HepG2 (cell line): ENCODE data around the gene ENGASE. TPM values are rescaled to one million over a fixed set of nuclear protein-coding genes. Genes with fewer than 3 reads are reported as not detected.

Source experiments
- ATF1 ChIP-seq: IDR thresholded peaks from 2 replicates; pipeline ENCODE4 v1.6.1; 2016; ENCODE audit warnings: mild to moderate bottlenecking, control low read depth
- CENPX ChIP-seq: sonication (generic); formaldehyde crosslinking; IDR thresholded peaks from 2 replicates; pipeline ENCODE4 v1.9.0; 2021; ENCODE audit warnings: mild to moderate bottlenecking, missing genetic modification reagents, moderate library complexity
- ERF ChIP-seq: IDR thresholded peaks from 2 replicates; pipeline ENCODE4 v1.6.1; 2018; ENCODE audit warnings: missing biosample characterization, missing genetic modification reagents
- FLYWCH1 ChIP-seq: sonication (generic); formaldehyde crosslinking; IDR thresholded peaks from 2 replicates; pipeline ENCODE4 v1.8.1; 2023; ENCODE audit warnings: mild to moderate bottlenecking, missing genetic modification reagents
- FOXC1 ChIP-seq: sonication (generic); formaldehyde crosslinking; IDR thresholded peaks from 2 replicates; pipeline ENCODE4 v1.8.0; 2022; ENCODE audit warnings: mild to moderate bottlenecking, missing genetic modification reagents, borderline replicate concordance
- GABPB1 ChIP-seq: IDR thresholded peaks from 2 replicates; pipeline ENCODE4 v1.6.1; 2016; ENCODE audit warnings: mild to moderate bottlenecking, missing genetic modification reagents, moderate library complexity, missing compliant biosample characterization
- HNRNPH1 ChIP-seq: fragments of 200-400 bp; formaldehyde crosslinking; optimal IDR thresholded peaks from 2 replicates; pipeline ENCODE3; 2017; ENCODE audit warnings: mild to moderate bottlenecking, low read depth, low read length
- HNRNPL ChIP-seq: fragments of 200-400 bp; formaldehyde crosslinking; IDR thresholded peaks from 2 replicates; pipeline ENCODE4 v1.6.1; 2017; ENCODE audit warnings: mild to moderate bottlenecking, low read depth, low read length
- MTA1 ChIP-seq: sonication (generic); formaldehyde crosslinking; IDR thresholded peaks from 2 replicates; pipeline ENCODE4 v1.4.0; 2020; ENCODE audit warnings: missing genetic modification reagents, mild to moderate bottlenecking, borderline replicate concordance
- PTBP1 ChIP-seq: fragments of 200-400 bp; formaldehyde crosslinking; IDR thresholded peaks from 2 replicates; pipeline ENCODE4 v1.6.1; 2018; ENCODE audit warnings: low read length, low read depth; ENCODE audit not compliant: poor library complexity, severe bottlenecking
- SMAD3 ChIP-seq: sonication (generic); formaldehyde crosslinking; IDR thresholded peaks from 2 replicates; pipeline ENCODE4 v1.4.0; 2020; ENCODE audit warnings: missing genetic modification reagents
- SP5 ChIP-seq: IDR thresholded peaks from 2 replicates; pipeline ENCODE4 v1.6.1; 2016; ENCODE audit warnings: low read depth, borderline replicate concordance
- TBL1XR1 ChIP-seq: fragments of 150-350 bp; IDR thresholded peaks from 2 replicates; pipeline ENCODE4 v1.6.1; 2014; ENCODE audit warnings: borderline replicate concordance, low read length; ENCODE audit not compliant: partially characterized antibody
- THAP11 ChIP-seq: IDR thresholded peaks from 2 replicates; pipeline ENCODE4 v1.6.1; 2016; ENCODE audit warnings: missing biosample characterization, missing genetic modification reagents
- ZC3H13 ChIP-seq: sonication (generic); formaldehyde crosslinking; IDR thresholded peaks from 2 replicates; pipeline ENCODE4 v1.8.1; 2023; ENCODE audit warnings: mild to moderate bottlenecking, missing genetic modification reagents, moderate library complexity
- ZNF138 ChIP-seq: sonication (generic); formaldehyde crosslinking; IDR thresholded peaks from 2 replicates; pipeline ENCODE4 v1.5.0; 2020; ENCODE audit warnings: mild to moderate bottlenecking, low read depth, missing genetic modification reagents
- ZNF256 ChIP-seq: sonication (generic); formaldehyde crosslinking; conservative IDR thresholded peaks from 2 replicates; pipeline ENCODE4 v1.4.0; 2020; ENCODE audit warnings: missing genetic modification reagents
- ZNF333 ChIP-seq: sonication (generic); formaldehyde crosslinking; IDR thresholded peaks from 2 replicates; pipeline ENCODE4 v1.4.0; 2020; ENCODE audit warnings: mild to moderate bottlenecking, missing genetic modification reagents, borderline replicate concordance
- ZNF446 ChIP-seq: sonication (generic); formaldehyde crosslinking; IDR thresholded peaks from 2 replicates; pipeline ENCODE4 v1.5.0; 2020; ENCODE audit warnings: mild to moderate bottlenecking, missing genetic modification reagents
- ZNF660 ChIP-seq: sonication (generic); formaldehyde crosslinking; IDR thresholded peaks from 2 replicates; pipeline ENCODE4 v1.5.1; 2020; ENCODE audit warnings: mild to moderate bottlenecking, low read depth, missing genetic modification reagents, borderline replicate concordance
- ZNF710 ChIP-seq: sonication (generic); formaldehyde crosslinking; IDR thresholded peaks from 2 replicates; pipeline ENCODE4 v1.5.0; 2020; ENCODE audit warnings: mild to moderate bottlenecking, missing genetic modification reagents, borderline replicate concordance
- polyA plus RNA-seq, 8 experiments: library from polyadenylated mRNA; depleted of rRNA in 3 of 8; stranded (reverse) in 7 of 8; unstranded in 1 of 8; fragments of >200 nt; fragmentation: Illumina TruSeq in 4 of 8; extraction: Trizol in 4 of 8; gene quantifications; 2 replicates each; pipeline versions ENCODE4 v1.2.1 to v1.2.3, GENCODE V29; 2011 to 2016; ENCODE audit warnings: low read depth in 4 of 8, missing spikeins in 1 of 8, mixed read lengths in 1 of 8; ENCODE audit not compliant: insufficient read depth in 1 of 8
- total RNA-seq, 5 experiments: library from RNA; depleted of rRNA; stranded (reverse); fragments of >200 nt; fragmentation: Illumina TruSeq; extraction: Trizol; gene quantifications; 2 replicates each; pipeline ENCODE4 v1.2.3, GENCODE V29; 2016; ENCODE audit warnings: low read depth in 1 of 5
- TF ChIP-seq, protein P1 (sequence below): sonication (generic); formaldehyde crosslinking; conservative IDR thresholded peaks from 2 replicates; pipeline ENCODE4 v1.5.0; 2020; ENCODE audit warnings: missing genetic modification reagents
- TF ChIP-seq, protein P2 (sequence below): IDR thresholded peaks from 2 replicates; pipeline ENCODE4 v1.6.1; 2016; ENCODE audit warnings: missing compliant biosample characterization, missing genetic modification reagents, borderline replicate concordance
- TF ChIP-seq, protein P3 (sequence below): sonication (generic); formaldehyde crosslinking; IDR thresholded peaks from 2 replicates; pipeline ENCODE4 v1.8.1; 2023; ENCODE audit warnings: mild to moderate bottlenecking, missing genetic modification reagents

Gene ENGASE
- total and polyA plus RNA-seq, 2 of the 13 experiments (the other 11 are each of a cell fraction or from before 2014, with no cell fraction given): 10.6 to 18.1 TPM

- TF ChIP-seq, protein P1, sequence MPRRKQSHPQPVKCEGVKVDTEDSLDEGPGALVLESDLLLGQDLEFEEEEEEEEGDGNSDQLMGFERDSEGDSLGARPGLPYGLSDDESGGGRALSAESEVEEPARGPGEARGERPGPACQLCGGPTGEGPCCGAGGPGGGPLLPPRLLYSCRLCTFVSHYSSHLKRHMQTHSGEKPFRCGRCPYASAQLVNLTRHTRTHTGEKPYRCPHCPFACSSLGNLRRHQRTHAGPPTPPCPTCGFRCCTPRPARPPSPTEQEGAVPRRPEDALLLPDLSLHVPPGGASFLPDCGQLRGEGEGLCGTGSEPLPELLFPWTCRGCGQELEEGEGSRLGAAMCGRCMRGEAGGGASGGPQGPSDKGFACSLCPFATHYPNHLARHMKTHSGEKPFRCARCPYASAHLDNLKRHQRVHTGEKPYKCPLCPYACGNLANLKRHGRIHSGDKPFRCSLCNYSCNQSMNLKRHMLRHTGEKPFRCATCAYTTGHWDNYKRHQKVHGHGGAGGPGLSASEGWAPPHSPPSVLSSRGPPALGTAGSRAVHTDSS (CRISPR knock-in tag): no peak
- peak; percentile 91 for TF ChIP-seq ZNF710 (CRISPR knock-in tag)
- no peak for TF ChIP-seq ZNF446 (CRISPR knock-in tag)
- TF ChIP-seq GABPB1 (CRISPR knock-in tag): peak; percentile 41
- peak; percentile 73 for TF ChIP-seq ERF (CRISPR knock-in tag)
- TF ChIP-seq, protein P2, sequence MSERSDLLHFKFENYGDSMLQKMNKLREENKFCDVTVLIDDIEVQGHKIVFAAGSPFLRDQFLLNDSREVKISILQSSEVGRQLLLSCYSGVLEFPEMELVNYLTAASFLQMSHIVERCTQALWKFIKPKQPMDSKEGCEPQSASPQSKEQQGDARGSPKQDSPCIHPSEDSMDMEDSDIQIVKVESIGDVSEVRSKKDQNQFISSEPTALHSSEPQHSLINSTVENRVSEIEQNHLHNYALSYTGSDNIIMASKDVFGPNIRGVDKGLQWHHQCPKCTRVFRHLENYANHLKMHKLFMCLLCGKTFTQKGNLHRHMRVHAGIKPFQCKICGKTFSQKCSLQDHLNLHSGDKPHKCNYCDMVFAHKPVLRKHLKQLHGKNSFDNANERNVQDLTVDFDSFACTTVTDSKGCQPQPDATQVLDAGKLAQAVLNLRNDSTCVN (CRISPR knock-in tag): peak; percentile 49; the same call in 1 of the 2 replicates
- no peak for TF ChIP-seq TBL1XR1
- TF ChIP-seq, protein P3, sequence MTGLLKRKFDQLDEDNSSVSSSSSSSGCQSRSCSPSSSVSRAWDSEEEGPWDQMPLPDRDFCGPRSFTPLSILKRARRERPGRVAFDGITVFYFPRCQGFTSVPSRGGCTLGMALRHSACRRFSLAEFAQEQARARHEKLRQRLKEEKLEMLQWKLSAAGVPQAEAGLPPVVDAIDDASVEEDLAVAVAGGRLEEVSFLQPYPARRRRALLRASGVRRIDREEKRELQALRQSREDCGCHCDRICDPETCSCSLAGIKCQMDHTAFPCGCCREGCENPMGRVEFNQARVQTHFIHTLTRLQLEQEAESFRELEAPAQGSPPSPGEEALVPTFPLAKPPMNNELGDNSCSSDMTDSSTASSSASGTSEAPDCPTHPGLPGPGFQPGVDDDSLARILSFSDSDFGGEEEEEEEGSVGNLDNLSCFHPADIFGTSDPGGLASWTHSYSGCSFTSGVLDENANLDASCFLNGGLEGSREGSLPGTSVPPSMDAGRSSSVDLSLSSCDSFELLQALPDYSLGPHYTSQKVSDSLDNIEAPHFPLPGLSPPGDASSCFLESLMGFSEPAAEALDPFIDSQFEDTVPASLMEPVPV: 0 out of 2 replicates have a peak, but pooled peaks have one; percentile 63
- TF ChIP-seq SP5 (CRISPR knock-in tag): peak; percentile 38; the same call in 1 of the 2 replicates
- 0 out of 2 replicates have a peak, but pooled peaks have one; percentile 65 for TF ChIP-seq ZNF138 (CRISPR knock-in tag)
- TF ChIP-seq FLYWCH1 (CRISPR knock-in tag): no peak
- no peak for TF ChIP-seq ZNF256
- no peak for TF ChIP-seq ZNF660 (CRISPR knock-in tag)
- no peak for TF ChIP-seq HNRNPL
- no peak for TF ChIP-seq ATF1
- no peak for TF ChIP-seq CENPX
- TF ChIP-seq ZNF333 (CRISPR knock-in tag): no peak
- TF ChIP-seq MTA1 (CRISPR knock-in tag): no peak
- peak; percentile 27; the same call in 1 of the 2 replicates for TF ChIP-seq FOXC1 (CRISPR knock-in tag)
- peak; percentile 41; the same call in 1 of the 2 replicates for TF ChIP-seq THAP11 (CRISPR knock-in tag)
- TF ChIP-seq ZC3H13: peak; percentile 51; the same call in 1 of the 2 replicates
- peak; percentile 15; the same call in 1 of the 2 replicates for TF ChIP-seq SMAD3
- TF ChIP-seq HNRNPH1: peak; percentile 61
- TF ChIP-seq PTBP1: no peak
Measured at GRCh38 chr17:79027274-79027924, 47.2 kb upstream of the ENGASE start (continued).
